ENCODE data around the gene S100A7. TPM values are rescaled to one million over a fixed set of nuclear protein-coding genes. Genes with fewer than 3 reads are reported as not detected.

The S100A7 gene
- total and polyA plus RNA-seq, 2 of the 4 experiments (the other 2 are of a cell fraction), result not detected

DNA sequence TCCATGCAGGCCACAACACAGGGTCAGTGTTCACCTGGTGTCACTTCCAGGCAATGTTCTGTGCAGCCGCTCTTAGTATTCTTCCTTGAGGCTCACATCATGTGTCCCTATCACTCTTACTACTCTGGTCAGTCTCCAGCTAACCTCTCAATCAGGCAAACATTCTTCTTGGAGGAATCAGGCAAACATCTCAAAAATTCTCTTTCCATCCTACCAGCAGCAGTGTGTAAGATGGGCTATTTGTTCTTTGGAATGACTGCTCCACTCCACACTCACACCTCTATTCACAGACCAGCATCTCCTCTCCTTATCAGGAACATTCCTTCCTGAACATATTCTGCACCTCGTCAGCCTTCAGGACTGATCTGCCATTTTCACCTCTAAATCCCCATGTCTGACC is 40.1 kb downstream of the S100A7 start:
- Histone ChIP-seq H3K56ac (ENCODE audit: extremely low read depth, insufficient read depth, low read length) (no peak overlapping the region), H3K27ac (ENCODE audit: insufficient read depth, low read length) (no peak overlapping the region), H3K9me1 (ENCODE audit: insufficient read depth, low read length) (no peaks in the 10 kb centered on the region), H4K5ac (ENCODE audit: low read depth, low read length) (no peak overlapping the region), H2BK20ac (ENCODE audit: low read depth, low read length) (no peak overlapping the region), H4K20me1 (ENCODE audit: insufficient read depth, low read length) (no peaks in the 10 kb centered on the region), H2BK120ac (ENCODE audit: low read depth, low read length) (no peak overlapping the region), H4K8ac (ENCODE audit: low read depth in 2 of 2, low read length in 2 of 2) (no peak overlapping the region), H3K23ac (ENCODE audit: low read depth, low read length) (no peak overlapping the region), H3K4ac (ENCODE audit: low read depth, low read length) (no peak overlapping the region), H2BK15ac (ENCODE audit: low read depth, low read length) (no peak overlapping the region), H4K91ac (ENCODE audit: insufficient read depth, low read depth, low read length) (no peak overlapping the region), H3K18ac (ENCODE audit: low read depth, low read length) (no peak overlapping the region), H2AFZ (replicated peaks; ENCODE audit: low read length, poor library complexity) (no peak overlapping the region), H3K9ac (ENCODE audit: low read depth, low read length) (no peak overlapping the region), H2AK5ac (ENCODE audit: low read depth, low read length) (no peak overlapping the region), H3K36me3 (ENCODE audit: control insufficient read depth, insufficient read depth, low read length) (no peaks in the 10 kb centered on the region), H3K79me1 (ENCODE audit: low read depth in 1 of 2, low read length in 2 of 2) (no peaks in the 10 kb centered on the region), H3K27me3 (ENCODE audit: control insufficient read depth, insufficient read depth, low read length) (no peaks in the 10 kb centered on the region), H3K4me1 (ENCODE audit: control insufficient read depth, insufficient read depth, low read length) (no peaks in the 10 kb centered on the region), H2BK5ac (ENCODE audit: low read depth, low read length, poor library complexity, severe bottlenecking) (no peak overlapping the region), H3K4me2 (ENCODE audit: low read depth, low read length) (no peak overlapping the region), H3K14ac (replicated peaks; ENCODE audit: low read depth, low read length) (no peak overlapping the region), H2AK9ac (replicated peaks; ENCODE audit: low read depth, low read length, poor library complexity) (no peak overlapping the region), H3K4me3 (ENCODE audit: insufficient read depth, low read depth, low read length) (no peak overlapping the region), H3K9me3 (ENCODE audit: control insufficient read depth, insufficient read depth, low read length) (no peaks in the 10 kb centered on the region)
- ChIA-PET CTCF (no interaction called here), POLR2A (ENCODE audit: unreplicated experiment) (no interaction called here)
- no peak for DNase-seq
- no peak for TF ChIP-seq MXI1 (IDR thresholded peaks at IDR 0.05; ENCODE audit: borderline replicate concordance, low read depth, low read length)
- TF ChIP-seq CHD1 (IDR thresholded peaks at IDR 0.05; ENCODE audit: low read depth, low read length), result no peak
- no peak for TF ChIP-seq MAZ (IDR thresholded peaks at IDR 0.05; ENCODE audit: borderline replicate concordance, low read depth, low read length)
- TF ChIP-seq, protein P1, sequence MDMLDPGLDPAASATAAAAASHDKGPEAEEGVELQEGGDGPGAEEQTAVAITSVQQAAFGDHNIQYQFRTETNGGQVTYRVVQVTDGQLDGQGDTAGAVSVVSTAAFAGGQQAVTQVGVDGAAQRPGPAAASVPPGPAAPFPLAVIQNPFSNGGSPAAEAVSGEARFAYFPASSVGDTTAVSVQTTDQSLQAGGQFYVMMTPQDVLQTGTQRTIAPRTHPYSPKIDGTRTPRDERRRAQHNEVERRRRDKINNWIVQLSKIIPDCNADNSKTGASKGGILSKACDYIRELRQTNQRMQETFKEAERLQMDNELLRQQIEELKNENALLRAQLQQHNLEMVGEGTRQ (IDR thresholded peaks at IDR 0.05; ENCODE audit: low read depth, low read length), result no peak
- TF ChIP-seq NFE2L2 (IDR thresholded peaks at IDR 0.05; ENCODE audit: low read depth, low read length), result no peak
- TF ChIP-seq, protein P2, sequence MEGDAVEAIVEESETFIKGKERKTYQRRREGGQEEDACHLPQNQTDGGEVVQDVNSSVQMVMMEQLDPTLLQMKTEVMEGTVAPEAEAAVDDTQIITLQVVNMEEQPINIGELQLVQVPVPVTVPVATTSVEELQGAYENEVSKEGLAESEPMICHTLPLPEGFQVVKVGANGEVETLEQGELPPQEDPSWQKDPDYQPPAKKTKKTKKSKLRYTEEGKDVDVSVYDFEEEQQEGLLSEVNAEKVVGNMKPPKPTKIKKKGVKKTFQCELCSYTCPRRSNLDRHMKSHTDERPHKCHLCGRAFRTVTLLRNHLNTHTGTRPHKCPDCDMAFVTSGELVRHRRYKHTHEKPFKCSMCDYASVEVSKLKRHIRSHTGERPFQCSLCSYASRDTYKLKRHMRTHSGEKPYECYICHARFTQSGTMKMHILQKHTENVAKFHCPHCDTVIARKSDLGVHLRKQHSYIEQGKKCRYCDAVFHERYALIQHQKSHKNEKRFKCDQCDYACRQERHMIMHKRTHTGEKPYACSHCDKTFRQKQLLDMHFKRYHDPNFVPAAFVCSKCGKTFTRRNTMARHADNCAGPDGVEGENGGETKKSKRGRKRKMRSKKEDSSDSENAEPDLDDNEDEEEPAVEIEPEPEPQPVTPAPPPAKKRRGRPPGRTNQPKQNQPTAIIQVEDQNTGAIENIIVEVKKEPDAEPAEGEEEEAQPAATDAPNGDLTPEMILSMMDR (conservative IDR thresholded peaks at IDR 0.05; ENCODE audit: low read depth, low read length), result no peak
- TF ChIP-seq POLR2A (IDR thresholded peaks at IDR 0.05; ENCODE audit: low read depth, low read length), result no peak
- TF ChIP-seq RFX5 (IDR thresholded peaks at IDR 0.05; ENCODE audit: low read depth, low read length), result no peak
- TF ChIP-seq, protein P3, sequence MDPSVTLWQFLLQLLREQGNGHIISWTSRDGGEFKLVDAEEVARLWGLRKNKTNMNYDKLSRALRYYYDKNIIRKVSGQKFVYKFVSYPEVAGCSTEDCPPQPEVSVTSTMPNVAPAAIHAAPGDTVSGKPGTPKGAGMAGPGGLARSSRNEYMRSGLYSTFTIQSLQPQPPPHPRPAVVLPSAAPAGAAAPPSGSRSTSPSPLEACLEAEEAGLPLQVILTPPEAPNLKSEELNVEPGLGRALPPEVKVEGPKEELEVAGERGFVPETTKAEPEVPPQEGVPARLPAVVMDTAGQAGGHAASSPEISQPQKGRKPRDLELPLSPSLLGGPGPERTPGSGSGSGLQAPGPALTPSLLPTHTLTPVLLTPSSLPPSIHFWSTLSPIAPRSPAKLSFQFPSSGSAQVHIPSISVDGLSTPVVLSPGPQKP (IDR thresholded peaks at IDR 0.05; ENCODE audit: borderline replicate concordance, low read depth, low read length), result no peak
- TF ChIP-seq RAD21 (IDR thresholded peaks at IDR 0.05; ENCODE audit: low read length), result no peak
- TF ChIP-seq FOS (IDR thresholded peaks at IDR 0.05; ENCODE audit: low read depth, low read length), result no peak
- TF ChIP-seq MAFK (IDR thresholded peaks at IDR 0.05; ENCODE audit: low read depth, low read length), result no peak
- TF ChIP-seq BHLHE40 (IDR thresholded peaks at IDR 0.05; ENCODE audit: low read depth, low read length), result no peak
- no TSS peak for BruUV-seq (replicated peaks)
- in situ Hi-C loops (cut with MboI; ENCODE audit: low sequenced_read_pairs) (no loop called here), intact Hi-C loops (cut with micrococcal nuclease) (no loop called here), dilution Hi-C loops (cut with HindIII; ENCODE audit: low sequenced_read_pairs, unreplicated experiment) (no loop called here)
- no peak for ATAC-seq (ENCODE audit: low read depth)
- WGBS, 2 experiments (ENCODE audit: extremely low coverage in 2 of 2, insufficient read length in 1 of 2), result 0% methylated on average over 1 of the region's 2 CpGs; no CpG with 5 or more reads in 1 of the 2 experiments

Measured in IMR-90 (cell line).